ENCODE results near the gene P2RX6.

DNA sequence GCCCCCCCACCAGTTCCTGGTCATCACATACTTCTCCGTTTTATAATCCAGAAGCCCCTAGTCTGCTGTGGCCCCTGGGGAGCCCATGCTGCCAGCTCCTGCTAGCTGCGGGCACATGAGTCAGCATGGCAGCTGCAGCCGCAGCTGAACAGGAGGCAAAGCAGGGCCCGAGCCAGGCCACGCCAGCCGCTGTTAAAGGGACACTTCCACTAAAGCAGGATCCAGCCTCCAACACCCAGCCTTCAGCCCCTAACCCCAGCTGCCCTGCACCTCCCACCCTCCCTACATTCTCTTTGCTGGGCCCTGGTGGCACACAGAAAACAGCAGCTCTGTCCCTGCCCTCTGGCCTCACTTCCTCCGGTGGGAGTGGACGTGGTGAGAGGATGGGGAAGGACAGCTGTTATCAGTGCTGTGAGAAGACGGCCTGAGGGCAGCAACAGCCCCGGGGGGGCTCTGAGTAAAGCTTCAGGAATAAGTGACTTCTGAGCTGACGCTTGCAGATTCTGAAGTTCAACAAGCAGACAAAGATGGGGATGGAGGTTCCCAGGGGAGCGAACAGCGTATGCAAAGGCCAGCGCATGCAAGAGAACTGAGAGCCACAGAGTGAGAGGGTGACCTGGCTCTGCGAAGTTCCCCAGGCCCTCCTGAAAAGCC is 30.1 kb downstream of the P2RX6 start:
- TF ChIP-seq, protein P1, sequence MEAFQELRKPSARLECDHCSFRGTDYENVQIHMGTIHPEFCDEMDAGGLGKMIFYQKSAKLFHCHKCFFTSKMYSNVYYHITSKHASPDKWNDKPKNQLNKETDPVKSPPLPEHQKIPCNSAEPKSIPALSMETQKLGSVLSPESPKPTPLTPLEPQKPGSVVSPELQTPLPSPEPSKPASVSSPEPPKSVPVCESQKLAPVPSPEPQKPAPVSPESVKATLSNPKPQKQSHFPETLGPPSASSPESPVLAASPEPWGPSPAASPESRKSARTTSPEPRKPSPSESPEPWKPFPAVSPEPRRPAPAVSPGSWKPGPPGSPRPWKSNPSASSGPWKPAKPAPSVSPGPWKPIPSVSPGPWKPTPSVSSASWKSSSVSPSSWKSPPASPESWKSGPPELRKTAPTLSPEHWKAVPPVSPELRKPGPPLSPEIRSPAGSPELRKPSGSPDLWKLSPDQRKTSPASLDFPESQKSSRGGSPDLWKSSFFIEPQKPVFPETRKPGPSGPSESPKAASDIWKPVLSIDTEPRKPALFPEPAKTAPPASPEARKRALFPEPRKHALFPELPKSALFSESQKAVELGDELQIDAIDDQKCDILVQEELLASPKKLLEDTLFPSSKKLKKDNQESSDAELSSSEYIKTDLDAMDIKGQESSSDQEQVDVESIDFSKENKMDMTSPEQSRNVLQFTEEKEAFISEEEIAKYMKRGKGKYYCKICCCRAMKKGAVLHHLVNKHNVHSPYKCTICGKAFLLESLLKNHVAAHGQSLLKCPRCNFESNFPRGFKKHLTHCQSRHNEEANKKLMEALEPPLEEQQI (IDR thresholded peaks at IDR 0.05) = no peak
- TF ChIP-seq TEAD4 (IDR thresholded peaks at IDR 0.05; ENCODE audit: low read length) = no peak
- TF ChIP-seq TEAD4 (CRISPR knock-in tag; IDR thresholded peaks at IDR 0.05; ENCODE audit: borderline replicate concordance) = no peak; the same call in 1 of the 2 replicates
- TF ChIP-seq, protein P2, sequence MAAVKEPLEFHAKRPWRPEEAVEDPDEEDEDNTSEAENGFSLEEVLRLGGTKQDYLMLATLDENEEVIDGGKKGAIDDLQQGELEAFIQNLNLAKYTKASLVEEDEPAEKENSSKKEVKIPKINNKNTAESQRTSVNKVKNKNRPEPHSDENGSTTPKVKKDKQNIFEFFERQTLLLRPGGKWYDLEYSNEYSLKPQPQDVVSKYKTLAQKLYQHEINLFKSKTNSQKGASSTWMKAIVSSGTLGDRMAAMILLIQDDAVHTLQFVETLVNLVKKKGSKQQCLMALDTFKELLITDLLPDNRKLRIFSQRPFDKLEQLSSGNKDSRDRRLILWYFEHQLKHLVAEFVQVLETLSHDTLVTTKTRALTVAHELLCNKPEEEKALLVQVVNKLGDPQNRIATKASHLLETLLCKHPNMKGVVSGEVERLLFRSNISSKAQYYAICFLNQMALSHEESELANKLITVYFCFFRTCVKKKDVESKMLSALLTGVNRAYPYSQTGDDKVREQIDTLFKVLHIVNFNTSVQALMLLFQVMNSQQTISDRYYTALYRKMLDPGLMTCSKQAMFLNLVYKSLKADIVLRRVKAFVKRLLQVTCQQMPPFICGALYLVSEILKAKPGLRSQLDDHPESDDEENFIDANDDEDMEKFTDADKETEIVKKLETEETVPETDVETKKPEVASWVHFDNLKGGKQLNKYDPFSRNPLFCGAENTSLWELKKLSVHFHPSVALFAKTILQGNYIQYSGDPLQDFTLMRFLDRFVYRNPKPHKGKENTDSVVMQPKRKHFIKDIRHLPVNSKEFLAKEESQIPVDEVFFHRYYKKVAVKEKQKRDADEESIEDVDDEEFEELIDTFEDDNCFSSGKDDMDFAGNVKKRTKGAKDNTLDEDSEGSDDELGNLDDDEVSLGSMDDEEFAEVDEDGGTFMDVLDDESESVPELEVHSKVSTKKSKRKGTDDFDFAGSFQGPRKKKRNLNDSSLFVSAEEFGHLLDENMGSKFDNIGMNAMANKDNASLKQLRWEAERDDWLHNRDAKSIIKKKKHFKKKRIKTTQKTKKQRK (IDR thresholded peaks at IDR 0.05; ENCODE audit: borderline replicate concordance, low read depth, low read length) = no peak
- TF ChIP-seq NFATC3 (IDR thresholded peaks at IDR 0.05) = no peak
- TF ChIP-seq, protein P3, sequence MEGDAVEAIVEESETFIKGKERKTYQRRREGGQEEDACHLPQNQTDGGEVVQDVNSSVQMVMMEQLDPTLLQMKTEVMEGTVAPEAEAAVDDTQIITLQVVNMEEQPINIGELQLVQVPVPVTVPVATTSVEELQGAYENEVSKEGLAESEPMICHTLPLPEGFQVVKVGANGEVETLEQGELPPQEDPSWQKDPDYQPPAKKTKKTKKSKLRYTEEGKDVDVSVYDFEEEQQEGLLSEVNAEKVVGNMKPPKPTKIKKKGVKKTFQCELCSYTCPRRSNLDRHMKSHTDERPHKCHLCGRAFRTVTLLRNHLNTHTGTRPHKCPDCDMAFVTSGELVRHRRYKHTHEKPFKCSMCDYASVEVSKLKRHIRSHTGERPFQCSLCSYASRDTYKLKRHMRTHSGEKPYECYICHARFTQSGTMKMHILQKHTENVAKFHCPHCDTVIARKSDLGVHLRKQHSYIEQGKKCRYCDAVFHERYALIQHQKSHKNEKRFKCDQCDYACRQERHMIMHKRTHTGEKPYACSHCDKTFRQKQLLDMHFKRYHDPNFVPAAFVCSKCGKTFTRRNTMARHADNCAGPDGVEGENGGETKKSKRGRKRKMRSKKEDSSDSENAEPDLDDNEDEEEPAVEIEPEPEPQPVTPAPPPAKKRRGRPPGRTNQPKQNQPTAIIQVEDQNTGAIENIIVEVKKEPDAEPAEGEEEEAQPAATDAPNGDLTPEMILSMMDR (IDR thresholded peaks at IDR 0.05 in 2 of 3, conservative IDR thresholded peaks at IDR 0.05 in 1 of 3; ENCODE audit: insufficient read depth in 2 of 3, low read depth in 1 of 3, low read length in 3 of 3) = no peak; a peak in 1 of 6 replicates
- TF ChIP-seq, protein P4, sequence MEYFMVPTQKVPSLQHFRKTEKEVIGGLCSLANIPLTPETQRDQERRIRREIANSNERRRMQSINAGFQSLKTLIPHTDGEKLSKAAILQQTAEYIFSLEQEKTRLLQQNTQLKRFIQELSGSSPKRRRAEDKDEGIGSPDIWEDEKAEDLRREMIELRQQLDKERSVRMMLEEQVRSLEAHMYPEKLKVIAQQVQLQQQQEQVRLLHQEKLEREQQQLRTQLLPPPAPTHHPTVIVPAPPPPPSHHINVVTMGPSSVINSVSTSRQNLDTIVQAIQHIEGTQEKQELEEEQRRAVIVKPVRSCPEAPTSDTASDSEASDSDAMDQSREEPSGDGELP (CRISPR knock-in tag; IDR thresholded peaks at IDR 0.05; ENCODE audit: borderline replicate concordance) = no peak
- TF ChIP-seq HNRNPLL (IDR thresholded peaks at IDR 0.05; ENCODE audit: low read depth, low read length, poor library complexity, severe bottlenecking) = peak; percentile 16
- TF ChIP-seq ZFP36 (IDR thresholded peaks at IDR 0.05; ENCODE audit: low read depth, low read length, partially characterized antibody) = no peak
- TF ChIP-seq TEAD1 (CRISPR knock-in tag; IDR thresholded peaks at IDR 0.05) = peak in 1 of 2 experiments; percentile 9; a peak in 1 of 4 replicates

Data from K562 (cell line).